ENCODE measurements around the gene GRM8.

DNA sequence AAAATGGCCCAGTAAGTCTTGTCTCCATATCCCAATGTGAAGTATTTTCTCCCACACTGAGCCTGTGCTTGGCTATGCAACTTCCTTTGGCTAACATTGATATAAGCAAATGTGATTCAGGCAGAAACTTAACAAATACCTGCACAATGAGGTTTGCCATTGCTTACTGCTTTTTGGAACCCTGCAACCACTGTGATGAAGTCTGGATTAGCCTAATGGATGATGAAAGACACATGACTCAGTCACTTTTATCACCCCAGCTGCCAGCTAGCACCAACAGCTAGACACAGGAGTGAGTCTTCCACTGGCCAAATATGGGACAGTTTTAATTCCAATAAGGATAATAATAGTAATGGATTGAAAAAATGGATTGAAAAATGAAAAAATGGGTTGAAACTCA lies 854.5 kb downstream of the GRM8 start:
- TF ChIP-seq EGR1 (IDR thresholded peaks at IDR 0.05; ENCODE audit: low read depth in 2 of 2) (no peak), TAF1 (conservative IDR thresholded peaks at IDR 0.05) (no peak), RAD21 (IDR thresholded peaks at IDR 0.05) (no peak)
- TF ChIP-seq, protein P1, sequence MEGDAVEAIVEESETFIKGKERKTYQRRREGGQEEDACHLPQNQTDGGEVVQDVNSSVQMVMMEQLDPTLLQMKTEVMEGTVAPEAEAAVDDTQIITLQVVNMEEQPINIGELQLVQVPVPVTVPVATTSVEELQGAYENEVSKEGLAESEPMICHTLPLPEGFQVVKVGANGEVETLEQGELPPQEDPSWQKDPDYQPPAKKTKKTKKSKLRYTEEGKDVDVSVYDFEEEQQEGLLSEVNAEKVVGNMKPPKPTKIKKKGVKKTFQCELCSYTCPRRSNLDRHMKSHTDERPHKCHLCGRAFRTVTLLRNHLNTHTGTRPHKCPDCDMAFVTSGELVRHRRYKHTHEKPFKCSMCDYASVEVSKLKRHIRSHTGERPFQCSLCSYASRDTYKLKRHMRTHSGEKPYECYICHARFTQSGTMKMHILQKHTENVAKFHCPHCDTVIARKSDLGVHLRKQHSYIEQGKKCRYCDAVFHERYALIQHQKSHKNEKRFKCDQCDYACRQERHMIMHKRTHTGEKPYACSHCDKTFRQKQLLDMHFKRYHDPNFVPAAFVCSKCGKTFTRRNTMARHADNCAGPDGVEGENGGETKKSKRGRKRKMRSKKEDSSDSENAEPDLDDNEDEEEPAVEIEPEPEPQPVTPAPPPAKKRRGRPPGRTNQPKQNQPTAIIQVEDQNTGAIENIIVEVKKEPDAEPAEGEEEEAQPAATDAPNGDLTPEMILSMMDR (IDR thresholded peaks at IDR 0.05; ENCODE audit: low read depth, low read length, missing input control) = no peak
- TF ChIP-seq, protein P2, sequence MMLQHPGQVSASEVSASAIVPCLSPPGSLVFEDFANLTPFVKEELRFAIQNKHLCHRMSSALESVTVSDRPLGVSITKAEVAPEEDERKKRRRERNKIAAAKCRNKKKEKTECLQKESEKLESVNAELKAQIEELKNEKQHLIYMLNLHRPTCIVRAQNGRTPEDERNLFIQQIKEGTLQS (IDR thresholded peaks at IDR 0.05) = no peak
- TF ChIP-seq, protein P3, sequence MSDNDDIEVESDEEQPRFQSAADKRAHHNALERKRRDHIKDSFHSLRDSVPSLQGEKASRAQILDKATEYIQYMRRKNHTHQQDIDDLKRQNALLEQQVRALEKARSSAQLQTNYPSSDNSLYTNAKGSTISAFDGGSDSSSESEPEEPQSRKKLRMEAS (IDR thresholded peaks at IDR 0.05) = no peak
- TF ChIP-seq, protein P4, sequence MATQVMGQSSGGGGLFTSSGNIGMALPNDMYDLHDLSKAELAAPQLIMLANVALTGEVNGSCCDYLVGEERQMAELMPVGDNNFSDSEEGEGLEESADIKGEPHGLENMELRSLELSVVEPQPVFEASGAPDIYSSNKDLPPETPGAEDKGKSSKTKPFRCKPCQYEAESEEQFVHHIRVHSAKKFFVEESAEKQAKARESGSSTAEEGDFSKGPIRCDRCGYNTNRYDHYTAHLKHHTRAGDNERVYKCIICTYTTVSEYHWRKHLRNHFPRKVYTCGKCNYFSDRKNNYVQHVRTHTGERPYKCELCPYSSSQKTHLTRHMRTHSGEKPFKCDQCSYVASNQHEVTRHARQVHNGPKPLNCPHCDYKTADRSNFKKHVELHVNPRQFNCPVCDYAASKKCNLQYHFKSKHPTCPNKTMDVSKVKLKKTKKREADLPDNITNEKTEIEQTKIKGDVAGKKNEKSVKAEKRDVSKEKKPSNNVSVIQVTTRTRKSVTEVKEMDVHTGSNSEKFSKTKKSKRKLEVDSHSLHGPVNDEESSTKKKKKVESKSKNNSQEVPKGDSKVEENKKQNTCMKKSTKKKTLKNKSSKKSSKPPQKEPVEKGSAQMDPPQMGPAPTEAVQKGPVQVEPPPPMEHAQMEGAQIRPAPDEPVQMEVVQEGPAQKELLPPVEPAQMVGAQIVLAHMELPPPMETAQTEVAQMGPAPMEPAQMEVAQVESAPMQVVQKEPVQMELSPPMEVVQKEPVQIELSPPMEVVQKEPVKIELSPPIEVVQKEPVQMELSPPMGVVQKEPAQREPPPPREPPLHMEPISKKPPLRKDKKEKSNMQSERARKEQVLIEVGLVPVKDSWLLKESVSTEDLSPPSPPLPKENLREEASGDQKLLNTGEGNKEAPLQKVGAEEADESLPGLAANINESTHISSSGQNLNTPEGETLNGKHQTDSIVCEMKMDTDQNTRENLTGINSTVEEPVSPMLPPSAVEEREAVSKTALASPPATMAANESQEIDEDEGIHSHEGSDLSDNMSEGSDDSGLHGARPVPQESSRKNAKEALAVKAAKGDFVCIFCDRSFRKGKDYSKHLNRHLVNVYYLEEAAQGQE (IDR thresholded peaks at IDR 0.05) = no peak
